Measurements from ENCODE around the gene BMAL2. TPM values are rescaled to one million over a fixed set of nuclear protein-coding genes. Genes with fewer than 3 reads are reported as not detected.

The BMAL2 gene
- 1 to 10 TPM; 1.2 to 2.0 TPM for total RNA-seq
- total RNA-seq = 2.9 to 5.0 reads per million in 2 donors

GRCh38 chr12:27332714-27333402 is at the start of gene BMAL2:
Gene BMAL2 (plus strand): TSS chr12:27332836. CDS start chr12:27333073, 237 bp downstream.
- Mint-ChIP-seq H3K4me1 (peaks cover 22% of the 10 kb centered on the region), H3K4me3 (peak within 1 kb of the TSS; percentile 96), H3K27me3 (peaks cover 45% of the 10 kb centered on the region), H3K27ac (peak within 1 kb of the TSS; percentile 72), H3K36me3 (ENCODE audit: low read depth) (peaks cover 2% of the 10 kb centered on the region)
- H3K9me3 ChIP-seq (ENCODE audit: control insufficient read depth, low read length, poor library complexity, severe bottlenecking) = no peaks in the 10 kb centered on the region
- peak; percentile 71 for ATAC-seq
- DNase-seq = peak; percentile 13 to 23 (median 14)

- no peaks in the 10 kb centered on the region for H3K9me3 ChIP-seq (ENCODE audit: control insufficient read depth, low read length, poor library complexity, severe bottlenecking)
- no peak for ATAC-seq
- no peaks in the 10 kb centered on the region for H3K27me3 Mint-ChIP-seq
- H3K4me3 Mint-ChIP-seq = no peak overlapping the region
- DNase-seq = no peak
- H3K36me3 Mint-ChIP-seq (ENCODE audit: low read depth) = no peaks in the 10 kb centered on the region
- H3K27ac Mint-ChIP-seq = no peak overlapping the region
- peaks cover 8% of the 10 kb centered on the region for H3K4me1 Mint-ChIP-seq
Observed at GRCh38 chr12:27284021-27284420, 48.6 kb upstream of the BMAL2 start.

GRCh38 chr12:27284751-27285150 is 47.9 kb upstream of the BMAL2 start:
- Mint-ChIP-seq H3K27me3 (no peaks in the 10 kb centered on the region), H3K4me3 (no peak overlapping the region), H3K27ac (peak overlapping the region; percentile 32), H3K36me3 (ENCODE audit: low read depth) (no peaks in the 10 kb centered on the region), H3K4me1 (peaks cover 12% of the 10 kb centered on the region)
- no peak for ATAC-seq
- DNase-seq = no peak
- H3K9me3 ChIP-seq (ENCODE audit: control insufficient read depth, low read length, poor library complexity, severe bottlenecking) = no peaks in the 10 kb centered on the region

- H3K27me3 Mint-ChIP-seq = no peaks in the 10 kb centered on the region
- peaks cover 13% of the 10 kb centered on the region for H3K4me1 Mint-ChIP-seq
- H3K4me3 Mint-ChIP-seq = no peak overlapping the region
- no peaks in the 10 kb centered on the region for H3K36me3 Mint-ChIP-seq (ENCODE audit: low read depth)
- H3K27ac Mint-ChIP-seq = no peak overlapping the region
- DNase-seq (no peak), ATAC-seq (no peak)
- H3K9me3 ChIP-seq (ENCODE audit: control insufficient read depth, low read length, poor library complexity, severe bottlenecking) = no peaks in the 10 kb centered on the region
Observed at GRCh38 chr12:27285403-27285802, 47.2 kb upstream of the BMAL2 start.

- no peak for DNase-seq
- no peaks in the 10 kb centered on the region for H3K9me3 ChIP-seq (ENCODE audit: control insufficient read depth, low read length, poor library complexity, severe bottlenecking)
- H3K27ac Mint-ChIP-seq = no peak overlapping the region
- H3K36me3 Mint-ChIP-seq (ENCODE audit: low read depth) = no peaks in the 10 kb centered on the region
- no peak for ATAC-seq
- no peak overlapping the region for H3K4me3 Mint-ChIP-seq
- no peaks in the 10 kb centered on the region for H3K27me3 Mint-ChIP-seq
- peaks cover 14% of the 10 kb centered on the region for H3K4me1 Mint-ChIP-seq
Observed at GRCh38 chr12:27289414-27289813, 43.2 kb upstream of the BMAL2 start.

- ATAC-seq = no peak
- no peaks in the 10 kb centered on the region for H3K9me3 ChIP-seq (ENCODE audit: control insufficient read depth, low read length, poor library complexity, severe bottlenecking)
- Mint-ChIP-seq H3K4me3 (no peak overlapping the region), H3K27ac (no peak overlapping the region), H3K4me1 (peaks cover 11% of the 10 kb centered on the region), H3K36me3 (ENCODE audit: low read depth) (no peaks in the 10 kb centered on the region), H3K27me3 (no peaks in the 10 kb centered on the region)
- DNase-seq = no peak
Observed at GRCh38 chr12:27290501-27291168, 42.0 kb upstream of the BMAL2 start.

- ATAC-seq = no peak
- H3K27me3 Mint-ChIP-seq = no peaks in the 10 kb centered on the region
- no peaks in the 10 kb centered on the region for H3K36me3 Mint-ChIP-seq (ENCODE audit: low read depth)
- H3K27ac Mint-ChIP-seq = peak overlapping the region; percentile 6
- H3K9me3 ChIP-seq (ENCODE audit: control insufficient read depth, low read length, poor library complexity, severe bottlenecking) = no peaks in the 10 kb centered on the region
- H3K4me3 Mint-ChIP-seq = no peak overlapping the region
- no peak for DNase-seq
- peaks cover 15% of the 10 kb centered on the region for H3K4me1 Mint-ChIP-seq
Observed at GRCh38 chr12:27291862-27292261, 40.8 kb upstream of the BMAL2 start.

GRCh38 chr12:27292718-27293117 is 39.9 kb upstream of the BMAL2 start:
- Mint-ChIP-seq H3K27ac (no peak overlapping the region), H3K27me3 (no peaks in the 10 kb centered on the region), H3K36me3 (ENCODE audit: low read depth) (peaks cover 2% of the 10 kb centered on the region), H3K4me1 (peaks cover 16% of the 10 kb centered on the region), H3K4me3 (no peak overlapping the region)
- DNase-seq (no peak), ATAC-seq (no peak)
- no peaks in the 10 kb centered on the region for H3K9me3 ChIP-seq (ENCODE audit: control insufficient read depth, low read length, poor library complexity, severe bottlenecking)

GRCh38 chr12:27293463-27293862 is 39.2 kb upstream of the BMAL2 start:
- no peak overlapping the region for H3K4me3 Mint-ChIP-seq
- H3K36me3 Mint-ChIP-seq (ENCODE audit: low read depth) = peaks cover 2% of the 10 kb centered on the region

GRCh38 chr12:27296674-27297073 is 36.0 kb upstream of the BMAL2 start:
- H3K36me3 Mint-ChIP-seq (ENCODE audit: low read depth) = peaks cover 6% of the 10 kb centered on the region
- no peak for ATAC-seq
- H3K4me1 Mint-ChIP-seq = peaks cover 15% of the 10 kb centered on the region
- H3K4me3 Mint-ChIP-seq = no peak overlapping the region
- H3K27ac Mint-ChIP-seq = peak overlapping the region; percentile 89
- no peaks in the 10 kb centered on the region for H3K9me3 ChIP-seq (ENCODE audit: control insufficient read depth, low read length, poor library complexity, severe bottlenecking)
- DNase-seq = no peak
- H3K27me3 Mint-ChIP-seq = no peaks in the 10 kb centered on the region

More at GRCh38 chr12:27293463-27293862, 39.2 kb upstream of the BMAL2 start:
- no peak overlapping the region for H3K27ac Mint-ChIP-seq
- ATAC-seq = no peak
- H3K27me3 Mint-ChIP-seq = no peaks in the 10 kb centered on the region
- H3K9me3 ChIP-seq (ENCODE audit: control insufficient read depth, low read length, poor library complexity, severe bottlenecking) = no peaks in the 10 kb centered on the region
- H3K4me1 Mint-ChIP-seq = peaks cover 17% of the 10 kb centered on the region
- DNase-seq = no peak

GRCh38 chr12:27297566-27297965 is 35.1 kb upstream of the BMAL2 start:
- Mint-ChIP-seq H3K36me3 (ENCODE audit: low read depth) (peaks cover 6% of the 10 kb centered on the region), H3K27me3 (no peaks in the 10 kb centered on the region), H3K4me3 (no peak overlapping the region), H3K27ac (peak overlapping the region; percentile 89), H3K4me1 (peaks cover 15% of the 10 kb centered on the region)
- H3K9me3 ChIP-seq (ENCODE audit: control insufficient read depth, low read length, poor library complexity, severe bottlenecking) = no peaks in the 10 kb centered on the region
- DNase-seq (no peak), ATAC-seq (peak; percentile 30)

GRCh38 chr12:27299102-27299501 is 33.5 kb upstream of the BMAL2 start:
- Mint-ChIP-seq H3K27ac (peak overlapping the region; percentile 89), H3K36me3 (ENCODE audit: low read depth) (peaks cover 8% of the 10 kb centered on the region), H3K4me3 (no peak overlapping the region), H3K4me1 (peaks cover 17% of the 10 kb centered on the region), H3K27me3 (no peaks in the 10 kb centered on the region)
- DNase-seq (no peak), ATAC-seq (no peak)
- H3K9me3 ChIP-seq (ENCODE audit: control insufficient read depth, low read length, poor library complexity, severe bottlenecking) = no peaks in the 10 kb centered on the region

- DNase-seq = no peak
Observed at GRCh38 chr12:27300226-27300625, 32.4 kb upstream of the BMAL2 start.

More at GRCh38 chr12:27300226-27300625, 32.4 kb upstream of the BMAL2 start:
- H3K27ac Mint-ChIP-seq = peak overlapping the region; percentile 89
- peaks cover 15% of the 10 kb centered on the region for H3K4me1 Mint-ChIP-seq
- no peak overlapping the region for H3K4me3 Mint-ChIP-seq
- no peak for ATAC-seq
- no peaks in the 10 kb centered on the region for H3K27me3 Mint-ChIP-seq
- H3K9me3 ChIP-seq (ENCODE audit: control insufficient read depth, low read length, poor library complexity, severe bottlenecking) = no peaks in the 10 kb centered on the region
- H3K36me3 Mint-ChIP-seq (ENCODE audit: low read depth) = peaks cover 8% of the 10 kb centered on the region

All from T-helper 17 cell (primary cell).